GM21529 (cell line): ENCODE data around the gene TDRD12.
"Not testable (repeated sequence)": the region's sequence is repeated elsewhere in the genome, so short reads cannot be mapped to it uniquely, and the experiment has no call there.

ENCODE experiments used
- ATAC-seq: cut with Tn5 transposase; IDR thresholded peaks from one replicate; pipeline ENCODE4 v1.9.1; 2021; ENCODE audit not compliant: unreplicated experiment

Gene TDRD12

GRCh38 chr19:32866061-32866460 is 146.5 kb downstream of the TDRD12 start:
- ATAC-seq, result no peak

GRCh38 chr19:32866564-32867265 is 147.1 kb downstream of the TDRD12 start:
- ATAC-seq, result no peak

GRCh38 chr19:32867436-32867835 is 147.9 kb downstream of the TDRD12 start:
- not testable (repeated sequence) for ATAC-seq

DNA sequence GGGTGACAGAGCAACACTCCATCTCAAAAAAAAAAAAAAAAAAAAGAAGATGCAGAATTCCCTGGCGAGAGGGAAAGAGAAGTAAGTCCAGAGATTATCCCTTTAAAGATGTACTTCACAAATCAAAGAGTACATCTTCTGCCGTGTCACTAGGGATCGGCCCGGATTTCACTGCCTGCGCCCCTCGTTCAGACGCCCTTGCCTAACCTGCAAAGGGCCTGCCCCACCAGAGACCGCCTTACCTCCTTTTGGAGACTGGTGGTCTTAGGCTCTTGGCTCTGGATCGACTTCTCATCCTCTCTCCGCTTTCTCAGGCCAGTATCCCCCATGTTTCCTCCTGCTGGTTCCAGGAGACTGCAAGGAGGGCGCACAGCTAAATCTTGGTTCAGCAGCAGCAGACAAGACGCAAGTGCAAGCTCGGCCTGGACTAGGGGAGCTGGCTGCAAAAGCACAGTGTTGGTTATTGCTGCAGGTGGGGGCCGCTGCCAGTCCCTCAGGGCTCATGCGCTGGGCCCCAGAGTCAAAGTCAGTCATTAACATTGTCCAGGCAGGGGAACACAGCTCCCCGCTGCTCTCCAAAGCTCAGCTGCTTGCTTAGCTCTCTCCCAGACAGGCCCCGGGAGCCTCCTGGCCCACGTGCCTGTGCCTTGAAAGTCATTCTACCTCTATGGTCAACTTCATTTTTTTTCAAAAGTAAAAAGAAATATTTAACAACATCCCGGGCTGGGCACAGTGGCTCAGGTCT is 148.8 kb downstream of the TDRD12 start:
- ATAC-seq, result no peak

DNA sequence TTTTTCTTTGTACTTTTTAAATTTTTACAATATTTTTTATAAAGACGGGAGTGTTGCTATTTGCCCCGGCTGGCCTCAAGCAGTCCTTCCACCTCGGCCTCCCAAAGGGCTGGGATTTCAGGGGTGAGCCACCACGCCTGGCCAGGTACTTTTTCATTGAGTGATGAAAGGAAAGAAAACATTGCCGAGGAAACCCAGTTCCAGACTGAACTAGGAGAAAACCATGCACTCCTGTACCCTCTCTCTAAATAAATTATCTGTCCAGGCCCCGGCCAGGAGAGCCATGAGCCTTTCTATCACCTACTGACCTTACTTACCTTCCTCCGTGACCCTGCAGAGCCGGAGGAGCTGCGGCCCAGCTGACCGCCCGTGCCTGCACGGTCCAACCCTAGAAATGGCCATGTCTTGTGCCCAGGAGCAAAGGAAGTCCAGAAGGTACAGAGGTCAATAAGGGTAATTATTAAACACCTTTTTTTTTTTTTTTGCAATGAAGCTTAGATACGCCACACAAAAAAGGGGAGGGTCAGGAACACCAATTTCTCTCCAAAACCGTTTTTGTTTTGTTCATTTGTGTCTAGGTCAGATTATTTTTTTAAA is 149.9 kb downstream of the TDRD12 start, which contains the start of gene SLC7A9:
Gene SLC7A9, minus strand, starts transcription at position 399 of the 597 bp plus-strand sequence. CDS start 1,233 bp downstream, outside the sequence.
- ATAC-seq, result no peak

GRCh38 chr19:32869966-32870573 is 150.5 kb downstream of the TDRD12 start:
- ATAC-seq, result no peak

GRCh38 chr19:32870981-32871451 is 151.4 kb downstream of the TDRD12 start:
- no peak for ATAC-seq

DNA sequence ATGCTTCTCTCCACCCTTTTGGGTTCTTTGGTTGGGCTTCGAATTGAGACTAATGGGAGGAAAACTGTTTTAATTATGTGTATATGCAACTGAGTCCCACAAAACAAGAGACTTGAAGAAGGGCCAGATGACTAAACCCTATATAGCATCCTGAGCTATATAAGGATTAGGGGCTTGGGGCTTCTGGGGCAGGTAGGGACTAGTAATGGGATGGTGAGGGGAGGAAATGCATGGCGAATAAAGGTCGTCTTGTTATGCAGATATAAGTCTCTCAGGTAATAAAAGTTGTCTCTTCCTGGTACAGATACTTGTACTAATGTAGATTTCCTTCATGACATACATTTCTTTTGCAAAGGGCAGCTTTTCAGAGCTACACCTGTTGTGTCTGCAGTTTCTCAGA is 152.8 kb downstream of the TDRD12 start:
- no peak for ATAC-seq

- no peak for ATAC-seq
Measured at GRCh38 chr19:32873247-32873959, 153.8 kb downstream of the TDRD12 start.

DNA sequence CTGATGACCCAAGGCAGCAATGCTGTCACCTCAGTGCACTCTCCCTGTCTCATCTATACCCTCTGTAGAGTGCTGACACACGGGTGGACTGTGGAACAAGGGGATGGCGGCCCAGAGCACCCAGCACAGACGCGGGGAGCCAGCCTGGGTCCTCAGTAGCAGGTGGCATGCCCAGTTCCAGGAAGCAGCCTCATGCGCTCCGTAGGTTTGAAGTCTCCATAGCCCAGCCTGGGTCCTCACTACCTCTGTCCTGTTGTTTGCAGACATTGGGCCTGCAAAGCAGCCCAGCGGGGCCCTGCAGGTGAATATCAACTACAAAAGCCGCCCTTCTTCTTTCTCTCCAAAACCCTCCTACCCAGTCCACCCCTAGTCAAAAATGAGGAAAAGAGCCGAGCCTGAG is 155.0 kb downstream of the TDRD12 start:
- no peak for ATAC-seq

DNA sequence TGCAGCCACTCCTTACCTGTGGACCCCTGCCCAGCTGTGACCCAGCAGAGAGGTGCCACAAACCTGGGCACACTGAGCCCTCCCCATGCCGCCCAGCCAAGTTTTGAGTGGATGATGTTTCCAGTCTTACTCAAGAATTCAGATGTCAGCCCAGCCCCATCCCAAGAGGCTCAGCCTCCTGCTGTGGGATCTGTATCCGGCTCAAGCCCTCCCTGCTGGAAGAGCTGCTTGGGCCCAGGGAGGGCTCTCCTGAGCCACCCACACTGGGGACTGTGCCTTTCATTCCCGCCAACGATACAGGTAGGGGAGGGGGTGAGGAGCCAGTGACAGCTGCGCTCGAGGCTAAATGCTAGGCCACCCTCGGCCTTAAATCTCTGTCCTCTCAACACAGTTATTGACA is 155.9 kb downstream of the TDRD12 start:
- ATAC-seq, result no peak

DNA sequence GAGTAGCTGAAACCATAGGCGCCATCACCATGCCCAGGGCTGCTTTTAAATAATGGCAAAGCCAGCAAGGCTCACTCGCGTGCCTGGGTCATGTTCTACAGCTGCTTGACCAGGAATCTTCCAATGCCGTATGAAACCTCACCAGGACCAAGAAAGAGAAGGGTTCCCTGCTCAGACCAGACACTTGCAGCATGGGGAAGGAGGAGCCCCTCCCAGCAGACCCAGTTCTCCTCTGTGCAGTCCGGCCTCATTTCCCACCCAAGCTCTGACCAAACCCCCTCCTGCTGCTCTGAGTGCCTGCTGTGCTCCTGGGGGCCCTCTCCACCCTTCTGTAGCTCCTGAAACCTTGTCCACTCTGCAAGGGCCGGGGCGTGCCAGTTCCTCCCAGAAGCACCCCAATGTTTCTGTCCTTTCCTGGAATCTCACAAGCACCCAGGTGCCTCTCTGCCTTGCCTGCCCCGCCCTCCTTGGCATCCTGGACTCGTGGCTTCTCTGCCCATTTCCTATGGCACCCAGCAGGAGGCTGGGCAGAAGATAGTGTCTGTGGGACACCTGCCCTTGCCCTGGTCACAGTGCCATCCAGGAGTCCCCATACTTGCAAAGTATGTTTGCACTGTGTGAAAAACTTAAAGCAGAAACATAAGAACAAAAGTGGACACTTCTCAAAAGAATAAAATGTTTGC is 156.8 kb downstream of the TDRD12 start:
- ATAC-seq, result no peak

GRCh38 chr19:32876919-32877285 is 157.3 kb downstream of the TDRD12 start:
- ATAC-seq, result no peak
